Duodenal mucosa (tissue), 2 donors: ENCODE results near the gene ANKRD11.

ENCODE experiments used
- H3K27ac ChIP-seq: one replicate; pipeline ENCODE4 v1.7.0; 2013; ENCODE audit warnings: low read depth, low read length
- H3K27me3 ChIP-seq, 2 donors: one replicate each; pipeline ENCODE4 v1.7.0; 2013; ENCODE audit warnings: low read length in 2 of 2, control low read depth in 1 of 2; ENCODE audit not compliant: insufficient read depth in 2 of 2, control insufficient read depth in 1 of 2
- H3K36me3 ChIP-seq, 2 donors: one replicate each; pipeline ENCODE4 v1.7.0; 2013; ENCODE audit warnings: low read length in 2 of 2, control low read depth in 1 of 2; ENCODE audit not compliant: insufficient read depth in 2 of 2, control insufficient read depth in 1 of 2
- H3K4me1 ChIP-seq, 2 donors: one replicate each; pipeline ENCODE4 v1.7.0; 2013; ENCODE audit warnings: low read length in 2 of 2, control low read depth in 1 of 2; ENCODE audit not compliant: insufficient read depth in 2 of 2, control insufficient read depth in 1 of 2
- H3K4me3 ChIP-seq, 2 donors: one replicate each; pipeline ENCODE4 v1.7.0; 2013; ENCODE audit warnings: low read length in 2 of 2, low read depth in 1 of 2
- H3K9ac ChIP-seq, 2 donors: one replicate each; pipeline ENCODE4 v1.7.0; 2013; ENCODE audit warnings: low read length in 2 of 2, low read depth in 1 of 2
- H3K9me3 ChIP-seq, 2 donors: one replicate each; pipeline ENCODE4 v1.7.0; 2013; ENCODE audit warnings: low read length in 2 of 2, control low read depth in 1 of 2; ENCODE audit not compliant: control insufficient read depth in 1 of 2

Gene ANKRD11

GRCh38 chr16:89326721-89327120 lies 163.6 kb downstream of the ANKRD11 start:
- Histone ChIP-seq H3K27ac (no peak overlapping the region), H3K4me1 (peaks cover 30 to 47% of the 10 kb centered on the region in 2 donors), H3K9me3 (no peaks in the 10 kb centered on the region), H3K27me3 (no peaks in the 10 kb centered on the region), H3K4me3 (no peak overlapping the region), H3K36me3 (no peaks in the 10 kb centered on the region), H3K9ac (no peak overlapping the region)

GRCh38 chr16:89325861-89326471 lies 164.4 kb downstream of the ANKRD11 start:
- Histone ChIP-seq H3K4me3 (no peak overlapping the region), H3K36me3 (no peaks in the 10 kb centered on the region), H3K27ac (no peak overlapping the region), H3K27me3 (no peaks in the 10 kb centered on the region), H3K9ac (no peak overlapping the region), H3K9me3 (no peaks in the 10 kb centered on the region), H3K4me1 (peaks cover 36 to 52% of the 10 kb centered on the region in 2 donors)

GRCh38 chr16:89324056-89325010 lies 166.0 kb downstream of the ANKRD11 start:
- Histone ChIP-seq H3K9ac (no peak overlapping the region), H3K27ac (no peak overlapping the region), H3K36me3 (no peaks in the 10 kb centered on the region), H3K4me1 (peaks cover 52 to 65% of the 10 kb centered on the region in 2 donors), H3K9me3 (no peaks in the 10 kb centered on the region), H3K27me3 (no peaks in the 10 kb centered on the region), H3K4me3 (no peak overlapping the region)

GRCh38 chr16:89323120-89323960 lies 167.0 kb downstream of the ANKRD11 start:
- no peak overlapping the region for H3K9ac ChIP-seq
- no peak overlapping the region for H3K27ac ChIP-seq
- H3K27me3 ChIP-seq = no peaks in the 10 kb centered on the region
- no peak overlapping the region for H3K4me3 ChIP-seq
- H3K36me3 ChIP-seq = no peaks in the 10 kb centered on the region
- peaks cover 58 to 73% of the 10 kb centered on the region in 2 donors for H3K4me1 ChIP-seq
- H3K9me3 ChIP-seq = no peaks in the 10 kb centered on the region

- Histone ChIP-seq H3K4me3 (no peak overlapping the region), H3K4me1 (peaks cover 66 to 80% of the 10 kb centered on the region in 2 donors), H3K36me3 (no peaks in the 10 kb centered on the region), H3K27me3 (no peaks in the 10 kb centered on the region), H3K9ac (no peak overlapping the region), H3K27ac (no peak overlapping the region), H3K9me3 (no peaks in the 10 kb centered on the region)
Observed at GRCh38 chr16:89322321-89323119, 167.8 kb downstream of the ANKRD11 start.

GRCh38 chr16:89320782-89321501 lies 169.4 kb downstream of the ANKRD11 start:
- H3K27ac ChIP-seq = no peak overlapping the region
- H3K4me1 ChIP-seq = peaks cover 73 to 86% of the 10 kb centered on the region in 2 donors
- peak overlapping the region; percentile 35 to 49 for H3K4me3 ChIP-seq
- H3K9me3 ChIP-seq = no peaks in the 10 kb centered on the region
- H3K27me3 ChIP-seq = no peaks in the 10 kb centered on the region
- H3K36me3 ChIP-seq = peaks cover 0 to under 1% of the 10 kb centered on the region in 2 donors
- H3K9ac ChIP-seq = peak overlapping the region; percentile 29 to 35

GRCh38 chr16:89319886-89320781 lies 170.2 kb downstream of the ANKRD11 start:
- peak overlapping the region; percentile 24 for H3K27ac ChIP-seq
- H3K4me1 ChIP-seq = peaks cover 75 to 86% of the 10 kb centered on the region in 2 donors
- peak overlapping the region; percentile 35 to 49 for H3K4me3 ChIP-seq
- no peaks in the 10 kb centered on the region for H3K27me3 ChIP-seq
- no peaks in the 10 kb centered on the region for H3K9me3 ChIP-seq
- peaks cover 7 to 9% of the 10 kb centered on the region in 2 donors for H3K36me3 ChIP-seq
- peak overlapping the region; percentile 29 to 35 for H3K9ac ChIP-seq

- no peak overlapping the region for H3K9ac ChIP-seq
- peak overlapping the region in 1 of 2 donors; percentile 49 for H3K4me3 ChIP-seq
Observed at GRCh38 chr16:89319631-89319885, 170.8 kb downstream of the ANKRD11 start.

More at GRCh38 chr16:89319631-89319885, 170.8 kb downstream of the ANKRD11 start:
- peaks cover 11 to 14% of the 10 kb centered on the region in 2 donors for H3K36me3 ChIP-seq
- H3K9me3 ChIP-seq = no peaks in the 10 kb centered on the region
- no peaks in the 10 kb centered on the region for H3K27me3 ChIP-seq
- H3K4me1 ChIP-seq = peaks cover 80 to 86% of the 10 kb centered on the region in 2 donors
- H3K27ac ChIP-seq = peak overlapping the region; percentile 24
